OCI-LY7 (cell line): ENCODE results near the gene BICC1. TPM values are rescaled to one million over a fixed set of nuclear protein-coding genes. Genes with fewer than 3 reads are reported as not detected.

ENCODE experiments used
- BruUV-seq: library from RNA; stranded (reverse); fragments of 400-500 nt; replicated peaks from 2 replicates; lab custom pipeline; 2021; lab: Mats Ljungman, UMichigan
- CTCF ChIA-PET: fragments of 300-600 bp; sonication (Branson Sonifier 250); formaldehyde crosslinking; loops from one replicate; lab custom pipeline; 2022; ENCODE audit warnings: antibody characterized with exemption; ENCODE audit not compliant: unreplicated experiment; lab: Charles Lee
- POLR2A ChIA-PET: fragments of 300-600 bp; sonication (Branson Sonifier 250); formaldehyde crosslinking; loops from one replicate; lab custom pipeline; 2022; ENCODE audit warnings: antibody characterized with exemption; lab: Charles Lee
- DNase-seq: peaks from one replicate; pipeline ENCODE4 v3.0.0-alpha.2; 2015; ENCODE audit warnings: low spot score
- H2AFZ ChIP-seq: fragments of 200-600 bp; sonication (generic), shearing (Covaris generic); 2 replicates; pipeline ENCODE4 v1.6.1; 2014; ENCODE audit warnings: mild to moderate bottlenecking, antibody characterized with exemption, low read length, moderate library complexity
- H3K27ac ChIP-seq: fragments of 200-600 bp; sonication (generic); 2 replicates; pipeline ENCODE4 v1.5.1; 2014; ENCODE audit warnings: mixed run types, low read depth, mild to moderate bottlenecking, moderate library complexity, low read length, inconsistent platforms; ENCODE audit not compliant: poor library complexity, severe bottlenecking
- H3K36me3 ChIP-seq: fragments of 200-600 bp; sonication (generic); 2 replicates; pipeline ENCODE4 v1.6.1; 2014; ENCODE audit warnings: mild to moderate bottlenecking, antibody characterized with exemption, low read length, moderate library complexity, mixed read lengths; ENCODE audit not compliant: insufficient read depth
- H3K4me1 ChIP-seq: fragments of 200-600 bp; sonication (generic); 2 replicates; pipeline ENCODE4 v1.5.1; 2014; ENCODE audit warnings: mild to moderate bottlenecking, low read length; ENCODE audit not compliant: insufficient read depth, poor library complexity, severe bottlenecking
- H3K4me2 ChIP-seq: fragments of 200-600 bp; sonication (generic); 2 replicates; pipeline ENCODE4 v1.6.1; 2014; ENCODE audit warnings: mild to moderate bottlenecking, low read length
- H3K4me3 ChIP-seq: fragments of 200-600 bp; sonication (generic); 2 replicates; pipeline ENCODE4 v1.5.1; 2014; ENCODE audit warnings: mild to moderate bottlenecking, low read depth, low read length; ENCODE audit not compliant: poor library complexity, severe bottlenecking
- H3K79me2 ChIP-seq: fragments of 200-600 bp; sonication (generic); 2 replicates; pipeline ENCODE4 v1.6.1; 2016; ENCODE audit warnings: low read depth, mild to moderate bottlenecking, low read length, moderate library complexity, mixed read lengths; ENCODE audit not compliant: insufficient read depth
- H3K9me2 ChIP-seq: fragments of 200-600 bp; sonication (generic); 2 replicates; pipeline ENCODE4 v1.6.1; 2016; ENCODE audit warnings: mild to moderate bottlenecking, low read length, mixed read lengths; ENCODE audit not compliant: insufficient read depth
- H3K9me3 ChIP-seq: fragments of 200-600 bp; sonication (generic); 2 replicates; pipeline ENCODE4 v1.6.1; 2014; ENCODE audit warnings: mild to moderate bottlenecking, mixed run types, low read length, mixed read lengths
- H4K20me1 ChIP-seq: fragments of 200-600 bp; sonication (generic); 2 replicates; pipeline ENCODE4 v1.6.1; 2014; ENCODE audit warnings: mild to moderate bottlenecking, antibody characterized with exemption, low read length, moderate library complexity, mixed read lengths; ENCODE audit not compliant: insufficient read depth
- CTCF ChIP-seq: fragments of 200-600 bp; sonication (generic); conservative IDR thresholded peaks from 2 replicates; pipeline ENCODE4 v1.5.1; 2014; ENCODE audit warnings: mild to moderate bottlenecking, antibody characterized with exemption, low read length, moderate library complexity, mixed read lengths
- EZH2phosphoT487 ChIP-seq: fragments of 200-600 bp; sonication (generic); IDR thresholded peaks from 2 replicates; pipeline ENCODE4 v1.6.1; 2018; ENCODE audit warnings: low read depth, borderline replicate concordance, mild to moderate bottlenecking, mixed run types, antibody characterized with exemption, low read length, moderate library complexity, mixed read lengths
- intact Hi-C: fragments of 100-400 bp; cut with micrococcal nuclease; formaldehyde crosslinking; loops from one replicate; pipeline ENCODE4 v1.10.0; 2022; ENCODE audit not compliant: unreplicated experiment
- total RNA-seq, 2 experiments: library from RNA; depleted of rRNA in 1 of 2; stranded (reverse); fragments of >200 nt in 1 of 2; shearing (Covaris generic) in 1 of 2; gene quantifications; 2 replicates each; pipeline ENCODE4 v1.2.3, GENCODE V29; 2014 to 2022

BICC1 gene
- total RNA-seq, 2 experiments from 2014 or later, result not detected

- intact Hi-C loops, result no loop called here
- no peak overlapping the region for H3K4me2 ChIP-seq
- ChIA-PET CTCF (no interaction called here), POLR2A (interaction anchor here (0.6 kb wide), 1 partner anchor 1956 kb away, joined by 3 read pairs; no protein-coding TSS in a partner anchor)
- H3K36me3 ChIP-seq, result no peaks in the 10 kb centered on the region
- DNase-seq, result no peak
- no peaks in the 10 kb centered on the region for H3K9me2 ChIP-seq
- no peak overlapping the region for H3K27ac ChIP-seq
- H3K4me1 ChIP-seq, result no peaks in the 10 kb centered on the region
- H3K79me2 ChIP-seq, result no peaks in the 10 kb centered on the region
- no peaks in the 10 kb centered on the region for H4K20me1 ChIP-seq
- TF ChIP-seq CTCF, result no peak
- no peak for TF ChIP-seq EZH2phosphoT487
- H2AFZ ChIP-seq, result no peak overlapping the region
- H3K9me3 ChIP-seq, result no peaks in the 10 kb centered on the region
- no peak overlapping the region for H3K4me3 ChIP-seq
- BruUV-seq, result no TSS peak
Measured at GRCh38 chr10:58696736-58697135, 184.1 kb downstream of the BICC1 start.

- TF ChIP-seq CTCF (no peak), EZH2phosphoT487 (no peak)
- no peak overlapping the region for H3K4me2 ChIP-seq
- BruUV-seq, result no TSS peak
- H3K4me3 ChIP-seq, result no peak overlapping the region
- H3K4me1 ChIP-seq, result no peaks in the 10 kb centered on the region
- DNase-seq, result no peak
- no peaks in the 10 kb centered on the region for H3K9me2 ChIP-seq
- no peaks in the 10 kb centered on the region for H3K9me3 ChIP-seq
- H4K20me1 ChIP-seq, result no peaks in the 10 kb centered on the region
- no peaks in the 10 kb centered on the region for H3K79me2 ChIP-seq
- no peak overlapping the region for H2AFZ ChIP-seq
- intact Hi-C loops, result no loop called here
- no peaks in the 10 kb centered on the region for H3K36me3 ChIP-seq
- H3K27ac ChIP-seq, result no peak overlapping the region
- ChIA-PET POLR2A (interaction anchor here (0.6 kb wide), 1 partner anchor 42 kb away, joined by 3 read pairs; no protein-coding TSS in a partner anchor), CTCF (interaction anchor here (0.6 kb wide), 1 partner anchor 10 kb away, joined by 3 read pairs; no protein-coding TSS in a partner anchor)
Measured at GRCh38 chr10:58697691-58698090, 185.0 kb downstream of the BICC1 start.

GRCh38 chr10:58698777-58699356 is 186.2 kb downstream of the BICC1 start:
- Histone ChIP-seq H3K4me3 (no peak overlapping the region), H3K79me2 (no peaks in the 10 kb centered on the region), H3K27ac (no peak overlapping the region), H3K9me3 (no peaks in the 10 kb centered on the region), H3K4me1 (no peaks in the 10 kb centered on the region), H4K20me1 (no peaks in the 10 kb centered on the region), H3K36me3 (no peaks in the 10 kb centered on the region), H3K9me2 (no peaks in the 10 kb centered on the region), H3K4me2 (no peak overlapping the region), H2AFZ (no peak overlapping the region)
- no peak for TF ChIP-seq EZH2phosphoT487
- TF ChIP-seq CTCF, result no peak
- no peak for DNase-seq
- BruUV-seq, result no TSS peak
- intact Hi-C loops, result no loop called here
- ChIA-PET POLR2A (interaction anchor here (0.6 kb wide), 1 partner anchor 401 kb away, joined by 3 read pairs; no protein-coding TSS in a partner anchor), CTCF (no interaction called here)
